ENCODE results near the gene DNAL1.

DNAL1 gene

DNA sequence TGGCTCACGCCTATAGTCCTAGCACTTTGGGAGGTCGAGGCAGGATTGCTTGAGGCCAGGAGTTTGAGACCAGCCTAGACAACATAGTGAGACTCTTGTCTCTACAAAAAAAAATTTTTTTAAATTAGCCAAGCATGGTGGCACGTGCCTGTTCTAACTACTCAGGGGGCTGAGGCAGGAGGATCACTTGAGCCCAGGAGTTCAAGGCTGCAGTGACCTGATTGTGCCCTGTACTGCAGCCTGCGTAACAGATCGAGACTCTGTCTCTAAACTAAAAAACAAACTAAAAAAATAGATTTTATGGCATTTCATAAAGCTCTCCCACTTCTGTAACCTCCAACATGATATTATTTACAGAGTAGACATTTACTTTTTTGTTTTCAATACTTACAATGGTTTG is 39.8 kb downstream of the DNAL1 start:
- TF ChIP-seq, protein P1, sequence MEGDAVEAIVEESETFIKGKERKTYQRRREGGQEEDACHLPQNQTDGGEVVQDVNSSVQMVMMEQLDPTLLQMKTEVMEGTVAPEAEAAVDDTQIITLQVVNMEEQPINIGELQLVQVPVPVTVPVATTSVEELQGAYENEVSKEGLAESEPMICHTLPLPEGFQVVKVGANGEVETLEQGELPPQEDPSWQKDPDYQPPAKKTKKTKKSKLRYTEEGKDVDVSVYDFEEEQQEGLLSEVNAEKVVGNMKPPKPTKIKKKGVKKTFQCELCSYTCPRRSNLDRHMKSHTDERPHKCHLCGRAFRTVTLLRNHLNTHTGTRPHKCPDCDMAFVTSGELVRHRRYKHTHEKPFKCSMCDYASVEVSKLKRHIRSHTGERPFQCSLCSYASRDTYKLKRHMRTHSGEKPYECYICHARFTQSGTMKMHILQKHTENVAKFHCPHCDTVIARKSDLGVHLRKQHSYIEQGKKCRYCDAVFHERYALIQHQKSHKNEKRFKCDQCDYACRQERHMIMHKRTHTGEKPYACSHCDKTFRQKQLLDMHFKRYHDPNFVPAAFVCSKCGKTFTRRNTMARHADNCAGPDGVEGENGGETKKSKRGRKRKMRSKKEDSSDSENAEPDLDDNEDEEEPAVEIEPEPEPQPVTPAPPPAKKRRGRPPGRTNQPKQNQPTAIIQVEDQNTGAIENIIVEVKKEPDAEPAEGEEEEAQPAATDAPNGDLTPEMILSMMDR (IDR thresholded peaks at IDR 0.05; ENCODE audit: insufficient read depth, low read length, missing control alignments): no peak
- CTCF ChIA-PET: no interaction called here
- POLR2A ChIA-PET: no interaction called here
- H3K4me3 ChIP-seq (ENCODE audit: low read depth, low read length): no peak overlapping the region
- no peak for DNase-seq (ENCODE audit: low read depth, low spot score)

DNA sequence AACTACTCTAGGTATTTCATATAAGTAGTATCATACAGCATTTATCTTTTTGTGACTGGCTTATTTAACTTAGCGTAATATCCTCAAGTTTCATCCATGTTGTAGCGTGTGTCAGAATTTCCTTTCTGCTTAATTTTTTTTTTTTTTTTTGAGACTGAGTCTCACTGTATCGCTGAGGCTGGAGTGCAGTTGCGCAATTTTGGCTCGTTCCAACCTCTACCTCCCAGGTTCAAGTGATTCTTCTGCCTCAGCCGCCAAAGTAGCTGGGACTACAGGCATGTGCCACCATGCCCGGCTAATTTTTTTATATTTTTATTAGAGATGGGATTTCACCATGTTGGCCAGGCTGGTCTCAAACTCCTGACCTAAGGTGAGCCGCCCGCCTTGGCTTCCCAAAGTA is 40.5 kb downstream of the DNAL1 start:
- CTCF ChIA-PET: no interaction called here
- TF ChIP-seq, protein P1 (IDR thresholded peaks at IDR 0.05; ENCODE audit: insufficient read depth, low read length, missing control alignments): no peak
- no peak for DNase-seq (ENCODE audit: low read depth, low spot score)
- POLR2A ChIA-PET: no interaction called here
- H3K4me3 ChIP-seq (ENCODE audit: low read depth, low read length): no peak overlapping the region

DNA sequence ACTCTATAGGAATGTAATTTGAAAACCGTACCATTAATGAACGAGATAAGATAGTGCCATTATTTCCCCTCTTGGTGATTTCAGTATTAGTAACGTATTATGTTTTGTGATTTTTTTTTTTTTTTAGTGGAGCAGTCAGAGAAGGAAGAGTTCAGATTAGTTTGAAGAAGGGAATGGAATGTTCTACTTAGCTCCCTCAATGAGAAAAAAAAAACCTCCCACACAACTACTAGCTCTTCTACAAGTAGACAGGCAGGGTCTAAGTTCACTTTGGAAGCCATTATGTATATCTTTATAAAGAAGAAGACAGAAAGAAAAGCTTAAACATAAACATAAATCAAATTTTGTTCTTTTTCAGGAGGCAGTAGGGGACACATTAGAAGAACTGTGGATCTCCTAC is 42.1 kb downstream of the DNAL1 start:
- TF ChIP-seq, protein P1 (IDR thresholded peaks at IDR 0.05; ENCODE audit: insufficient read depth, low read length, missing control alignments): no peak
- no peak overlapping the region for H3K4me3 ChIP-seq (ENCODE audit: low read depth, low read length)
- ChIA-PET POLR2A (interaction anchor here (1.4 kb wide), 1 partner anchor 24 kb away, joined by 3 read pairs; no protein-coding TSS in a partner anchor), CTCF (interaction anchor here (1.2 to 2.8 kb wide), 3 partner anchors 14 to 46 kb away, joined by 3 to 9 read pairs (median 3); no protein-coding TSS in a partner anchor)
- no peak for DNase-seq (ENCODE audit: low read depth, low spot score)

DNA sequence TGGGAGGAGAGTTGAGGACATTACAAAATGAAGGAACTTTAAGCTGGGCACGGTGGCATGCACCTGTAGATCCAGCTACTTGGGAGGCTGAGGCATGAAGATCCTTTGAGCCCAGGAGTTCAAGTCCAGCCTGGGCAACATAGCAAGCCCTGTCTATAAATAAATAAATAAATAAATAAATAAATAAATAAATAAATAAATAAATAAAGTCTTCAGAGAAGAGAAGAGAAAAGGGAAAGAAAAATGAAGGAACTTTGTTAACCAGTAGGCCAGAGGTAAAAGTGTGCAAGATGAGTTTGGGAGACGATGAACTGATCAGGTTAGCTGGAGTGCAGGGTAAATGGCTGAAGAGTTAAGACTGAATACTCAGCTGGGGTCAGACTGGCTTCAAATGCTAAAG is 49.3 kb downstream of the DNAL1 start:
- ChIA-PET POLR2A (no interaction called here), CTCF (interaction anchor here (0.6 kb wide), 1 partner anchor 31 kb away, joined by 4 read pairs; no protein-coding TSS in a partner anchor)

DNA sequence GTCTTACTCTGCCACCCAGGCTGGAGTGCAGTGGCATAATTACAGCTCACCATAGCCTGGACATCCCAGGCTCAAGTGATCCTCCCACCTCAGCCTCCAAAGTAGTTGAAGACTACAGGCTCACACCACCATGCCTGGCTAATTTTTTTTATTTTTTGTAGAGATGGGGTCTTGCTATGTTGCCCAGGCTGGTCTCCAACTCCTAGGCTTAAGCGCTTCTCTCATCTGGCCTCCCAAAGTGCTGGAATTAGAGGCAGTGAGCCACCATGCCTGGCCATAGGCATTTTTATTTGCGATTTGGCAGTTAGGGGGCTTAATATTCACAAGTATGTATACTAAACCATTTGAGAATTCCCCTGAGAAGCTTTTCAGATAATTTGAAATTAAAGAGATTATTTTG is 50.3 kb downstream of the DNAL1 start:
- H3K4me3 ChIP-seq (ENCODE audit: low read depth, low read length): no peak overlapping the region
- CTCF ChIA-PET: no interaction called here
- POLR2A ChIA-PET: no interaction called here

More for the DNA sequence above, 49.3 kb downstream of the DNAL1 start:
- TF ChIP-seq, protein P1 (IDR thresholded peaks at IDR 0.05; ENCODE audit: insufficient read depth, low read length, missing control alignments): no peak
- no peak for DNase-seq (ENCODE audit: low read depth, low spot score)
- no peak overlapping the region for H3K4me3 ChIP-seq (ENCODE audit: low read depth, low read length)

DNA sequence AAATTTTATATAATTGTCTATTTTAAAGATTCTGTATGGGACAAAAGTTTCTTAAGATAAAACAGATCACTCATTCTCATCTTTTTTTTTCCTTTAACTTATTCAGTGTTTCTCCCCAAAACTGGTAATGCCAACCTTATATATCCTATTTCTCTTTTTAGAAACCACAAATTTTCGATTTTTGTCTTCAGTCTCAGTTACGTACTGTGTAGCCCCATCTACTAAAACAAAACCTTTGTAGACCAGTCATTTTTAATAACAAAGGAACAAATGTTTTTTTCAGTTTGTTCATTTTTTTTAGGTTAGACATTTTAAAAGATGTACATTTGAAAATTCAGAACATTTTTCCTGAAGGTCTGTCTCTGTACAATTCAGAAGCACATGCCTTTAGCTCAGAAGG is 51.2 kb downstream of the DNAL1 start:
- ChIA-PET POLR2A (no interaction called here), CTCF (no interaction called here)
- no peak overlapping the region for H3K4me3 ChIP-seq (ENCODE audit: low read depth, low read length)
- TF ChIP-seq, protein P1 (IDR thresholded peaks at IDR 0.05; ENCODE audit: insufficient read depth, low read length, missing control alignments): no peak
- DNase-seq (ENCODE audit: low read depth, low spot score): no peak

More for the DNA sequence above, 50.3 kb downstream of the DNAL1 start:
- no peak for DNase-seq (ENCODE audit: low read depth, low spot score)
- TF ChIP-seq, protein P1 (IDR thresholded peaks at IDR 0.05; ENCODE audit: insufficient read depth, low read length, missing control alignments): no peak
